Nucleus accumbens (tissue), 56 donors: Measurements from ENCODE around the gene CHRD.

ENCODE experiments used
- DNase-seq, 56 donors: peaks; one replicate each; lab custom pipeline; 2025; lab: John Stamatoyannopoulos, UW

Gene CHRD

GRCh38 chr3:184379358-184380184, at the start of gene CHRD:
Gene CHRD (plus strand): TSS chr3:184380054. CDS start chr3:184380319, 265 bp downstream.
- no peak for DNase-seq

GRCh38 chr3:184332370-184333090, 47.3 kb upstream of the CHRD start:
- DNase-seq = no peak

- DNase-seq = no peak
These were observed 46.7 kb upstream of the CHRD start for GRCh38 chr3:184333190-184333589.

- no peak for DNase-seq
These were observed 46.2 kb upstream of the CHRD start for GRCh38 chr3:184333700-184334099.

GRCh38 chr3:184334470-184335158, 45.2 kb upstream of the CHRD start:
- no peak for DNase-seq

GRCh38 chr3:184335291-184335660, 44.6 kb upstream of the CHRD start:
- DNase-seq = no peak

- peak; percentile 8 to 93 (median 83) for DNase-seq
These were observed 44.0 kb upstream of the CHRD start for GRCh38 chr3:184335661-184336546.

GRCh38 chr3:184336547-184337398, 43.1 kb upstream of the CHRD start:
- peak in 43 of 56 donors; percentile 18 to 79 (median 53) for DNase-seq

GRCh38 chr3:184337399-184337714, 42.5 kb upstream of the CHRD start, which contains the start of gene FAM131A:
Gene FAM131A (plus strand): TSS chr3:184337600. CDS start chr3:184337631, 31 bp downstream.
- DNase-seq = peak in 49 of 56 donors; percentile 20 to 84 (median 57)

- DNase-seq = peak in 1 of 56 donors; percentile 38
These were observed 41.9 kb upstream of the CHRD start for GRCh38 chr3:184337981-184338380.

- DNase-seq = peak in 55 of 56 donors; percentile 26 to 94 (median 79)
These were observed 41.3 kb upstream of the CHRD start for GRCh38 chr3:184338511-184338945.

- DNase-seq = peak in 4 of 56 donors; percentile 29 to 56 (median 44)
These were observed 40.9 kb upstream of the CHRD start for GRCh38 chr3:184339001-184339400.

- peak in 6 of 56 donors; percentile 17 to 56 (median 28) for DNase-seq
These were observed 40.3 kb upstream of the CHRD start for GRCh38 chr3:184339451-184340135.

- DNase-seq = no peak
These were observed 37.9 kb upstream of the CHRD start for GRCh38 chr3:184341925-184342324.

- no peak for DNase-seq
These were observed 36.5 kb upstream of the CHRD start for GRCh38 chr3:184343200-184343876.

- peak in 4 of 56 donors; percentile 16 to 36 (median 32) for DNase-seq
These were observed 35.1 kb upstream of the CHRD start for GRCh38 chr3:184344579-184345316.
